Heart left ventricle (tissue), 16 donors: ENCODE data around the gene PCDHGC3. TPM values are rescaled to one million over a fixed set of nuclear protein-coding genes. Genes with fewer than 3 reads are reported as not detected.

Experiments
- ATAC-seq, 4 donors: fragments of 200-7000 bp; cut with Tn5 transposase; one replicate each; pipeline ENCODE4 v1.9.1; 2020 to 2022; ENCODE audit warnings: moderate library complexity in 4 of 4, mild to moderate bottlenecking in 3 of 4, moderate number of reproducible peaks in 1 of 4
- DNase-seq, 5 donors: peaks; one replicate each; pipeline ENCODE4 v3.0.0-alpha.2; 2020
- H3K27ac ChIP-seq, 12 donors: fragments of 200-600 bp; sonication (generic) in 4 of 12; one replicate each; pipeline versions ENCODE4 v1.5.0 to v1.8.0; 2016 to 2022; ENCODE audit warnings: mild to moderate bottlenecking in 2 of 12
- H3K27me3 ChIP-seq, 9 donors: fragments of 200-600 bp; sonication (generic) in 2 of 9; one replicate each; pipeline versions ENCODE4 v1.5.1 to v1.8.0; 2016 to 2022; ENCODE audit warnings: mild to moderate bottlenecking in 3 of 9
- H3K36me3 ChIP-seq, 9 donors: fragments of 200-600 bp; sonication (generic) in 2 of 9; one replicate each; pipeline versions ENCODE4 v1.5.0 to v1.8.0; 2018 to 2022; ENCODE audit warnings: mild to moderate bottlenecking in 2 of 9
- H3K4me1 ChIP-seq, 12 donors: fragments of 200-600 bp; sonication (generic) in 4 of 12; one replicate each; pipeline versions ENCODE4 v1.5.0 to v1.8.0; 2016 to 2022; ENCODE audit warnings: mild to moderate bottlenecking in 3 of 12
- H3K4me3 ChIP-seq, 12 donors: fragments of 200-600 bp; sonication (generic) in 4 of 12; one replicate each; pipeline versions ENCODE4 v1.5.0 to v1.8.0; 2017 to 2022; ENCODE audit warnings: mild to moderate bottlenecking in 9 of 12, moderate library complexity in 4 of 12
- H3K9me3 ChIP-seq, 12 donors: fragments of 200-600 bp; sonication (generic) in 4 of 12; one replicate each; pipeline versions ENCODE4 v1.5.0 to v1.8.0; 2016 to 2022; ENCODE audit warnings: mild to moderate bottlenecking in 1 of 12
- POLR2A ChIP-seq, 2 donors: fragments of 450-650 bp; IDR thresholded peaks; one replicate each; pipeline ENCODE4 v1.6.1; 2017; ENCODE audit warnings: antibody characterized with exemption in 2 of 2, mild to moderate bottlenecking in 2 of 2, moderate library complexity in 2 of 2
- WGBS, 4 donors: extraction: QIAGEN DNeasy Blood & Tissue Kit in 2 of 4; methylation state at CpG; one replicate each; pipeline versions ENCODE4 v1.1.5 to v1.1.7; 2013 to 2018; 5-methylcytosine and 5-hydroxymethylcytosine counted together
- intact Hi-C, 10 donors: fragments of 100-400 bp; cut with DNase I; formaldehyde crosslinking; loops; one replicate each; pipeline versions ENCODE4 v1.11.1 to v1.14.2; 2022
- polyA plus RNA-seq, 2 donors: library from polyadenylated mRNA; stranded (reverse); fragments of 200-250 nt; gene quantifications; one replicate each; pipeline ENCODE4 v1.2.3, GENCODE V29; 2013
- total RNA-seq, 9 donors: library from RNA; depleted of rRNA in 2 of 9; stranded (reverse); fragments of >200 nt in 2 of 9; fragmentation: NEBNext Ultra II Directional in 3 of 9; extraction: Animal tissue kit (Norgen Biotek cat#: 25700) in 3 of 9; gene quantifications; one replicate each; pipeline versions ENCODE4 v1.1.0 to v1.2.4, GENCODE V29; 2016 to 2023
- TF ChIP-seq, protein P1 (sequence below), 12 donors: fragments of 200-600 bp; sonication (generic) in 4 of 12; IDR thresholded peaks; one replicate each; pipeline versions ENCODE4 v1.5.0 to v1.8.0; 2018 to 2022; ENCODE audit warnings: antibody characterized with exemption in 12 of 12, mild to moderate bottlenecking in 5 of 12
- donor health status: ischemic (EF 13 %, LVEDD 7.1; RV severe dilation, severe dysfunction).
- donor health status: healthy with polysubstance abuse.
- donor health status: DM: no; HTN: yes; CAD: no.
- donor health status: DM: no; HTN: no; CAD: no.
- donor health status: ischemic (EF 25% LVEDD 6.9; RV normal size, moderate dysfunction).
- donor health status: ischemic (EF 25% LVEDD 5.7; RV mildly dilated, moderate dysfunction).
- donor health status: healthy.
- donor health status: DM: yes; HTN: yes; CAD: no.
- donor health status: ischemic (EF 35%, LVEDD 5.7; RV mildly dilated, moderate dysfunction).
- donor health status: nonischemic (EF 11% LVEDD 7.7; RV severe dilation, severe dysfunction).
- donor health status: DM: yes; HTN: yes; CAD: no.
- donor health status: PGD.
- donor health status: ischemic (EF 29% LVEDD 5.4; RV normal size, mild dysfunction).
- donor health status: nonischemic (EF 23%, LVEDD 6.1; RV moderate dilation, normal function).

Gene PCDHGC3
- total and polyA plus RNA-seq, 11 donors = 12.3 to 34.8 (median 23.3) TPM

- no peak for ATAC-seq
- 91 to 99% (median 97%) methylated on average over 3 of the region's 3 CpGs for WGBS, 4 donors
- Histone ChIP-seq H3K36me3 (peaks cover 0 to 19% (median 0%) of the 10 kb centered on the region in 9 donors), H3K4me3 (no peak overlapping the region), H3K4me1 (no peaks in the 10 kb centered on the region), H3K9me3 (peaks cover 0 to 15% (median 0%) of the 10 kb centered on the region in 12 donors), H3K27me3 (peaks cover 0 to 3% (median 0%) of the 10 kb centered on the region in 9 donors), H3K27ac (no peak overlapping the region)
- no peak for DNase-seq
- TF ChIP-seq, protein P1, sequence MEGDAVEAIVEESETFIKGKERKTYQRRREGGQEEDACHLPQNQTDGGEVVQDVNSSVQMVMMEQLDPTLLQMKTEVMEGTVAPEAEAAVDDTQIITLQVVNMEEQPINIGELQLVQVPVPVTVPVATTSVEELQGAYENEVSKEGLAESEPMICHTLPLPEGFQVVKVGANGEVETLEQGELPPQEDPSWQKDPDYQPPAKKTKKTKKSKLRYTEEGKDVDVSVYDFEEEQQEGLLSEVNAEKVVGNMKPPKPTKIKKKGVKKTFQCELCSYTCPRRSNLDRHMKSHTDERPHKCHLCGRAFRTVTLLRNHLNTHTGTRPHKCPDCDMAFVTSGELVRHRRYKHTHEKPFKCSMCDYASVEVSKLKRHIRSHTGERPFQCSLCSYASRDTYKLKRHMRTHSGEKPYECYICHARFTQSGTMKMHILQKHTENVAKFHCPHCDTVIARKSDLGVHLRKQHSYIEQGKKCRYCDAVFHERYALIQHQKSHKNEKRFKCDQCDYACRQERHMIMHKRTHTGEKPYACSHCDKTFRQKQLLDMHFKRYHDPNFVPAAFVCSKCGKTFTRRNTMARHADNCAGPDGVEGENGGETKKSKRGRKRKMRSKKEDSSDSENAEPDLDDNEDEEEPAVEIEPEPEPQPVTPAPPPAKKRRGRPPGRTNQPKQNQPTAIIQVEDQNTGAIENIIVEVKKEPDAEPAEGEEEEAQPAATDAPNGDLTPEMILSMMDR (IDR thresholded peaks at IDR 0.05) = no peak
- no peak for TF ChIP-seq POLR2A (IDR thresholded peaks at IDR 0.05)
- intact Hi-C loops = no loop called here
These were observed 10.4 kb upstream of the PCDHGC3 start for GRCh38 chr5:141465351-141465750.

DNA sequence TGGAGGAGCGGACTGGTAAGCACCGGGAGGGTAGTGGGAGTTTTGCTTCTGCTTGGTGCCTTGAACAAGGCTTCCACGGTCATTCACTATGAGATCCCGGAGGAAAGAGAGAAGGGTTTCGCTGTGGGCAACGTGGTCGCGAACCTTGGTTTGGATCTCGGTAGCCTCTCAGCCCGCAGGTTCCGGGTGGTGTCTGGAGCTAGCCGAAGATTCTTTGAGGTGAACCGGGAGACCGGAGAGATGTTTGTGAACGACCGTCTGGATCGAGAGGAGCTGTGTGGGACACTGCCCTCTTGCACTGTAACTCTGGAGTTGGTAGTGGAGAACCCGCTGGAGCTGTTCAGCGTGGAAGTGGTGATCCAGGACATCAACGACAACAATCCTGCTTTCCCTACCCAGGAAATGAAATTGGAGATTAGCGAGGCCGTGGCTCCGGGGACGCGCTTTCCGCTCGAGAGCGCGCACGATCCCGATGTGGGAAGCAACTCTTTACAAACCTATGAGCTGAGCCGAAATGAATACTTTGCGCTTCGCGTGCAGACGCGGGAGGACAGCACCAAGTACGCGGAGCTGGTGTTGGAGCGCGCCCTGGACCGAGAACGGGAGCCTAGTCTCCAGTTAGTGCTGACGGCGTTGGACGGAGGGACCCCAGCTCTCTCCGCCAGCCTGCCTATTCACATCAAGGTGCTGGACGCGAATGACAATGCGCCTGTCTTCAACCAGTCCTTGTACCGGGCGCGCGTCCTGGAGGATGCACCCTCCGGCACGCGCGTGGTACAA is 556 bp downstream of the PCDHGC3 start:
- intact Hi-C loops = loop anchor here in 9 of 10 donors (2.0 to 10.0 kb wide), 6 partner anchors 36 to 82 kb away; no protein-coding TSS in a partner anchor
- Histone ChIP-seq H3K4me1 (peaks cover 4 to 56% (median 41%) of the 10 kb centered on the region in 12 donors), H3K9me3 (no peaks in the 10 kb centered on the region), H3K27me3 (peaks cover 0 to 42% (median 0%) of the 10 kb centered on the region in 9 donors), H3K4me3 (peak overlapping the region; percentile 22 to 74 (median 64)), H3K36me3 (peaks cover 0 to 16% (median 0%) of the 10 kb centered on the region in 9 donors), H3K27ac (peak overlapping the region; percentile 74 to 94 (median 86))
- TF ChIP-seq, protein P1 (IDR thresholded peaks at IDR 0.05) = no peak
- TF ChIP-seq POLR2A (IDR thresholded peaks at IDR 0.05) = no peak
- peak; percentile 51 to 70 (median 62) for ATAC-seq
- WGBS, 4 donors = 1 to 2% (median 1%) methylated on average over 56 to 58 of the region's 58 CpGs
- DNase-seq = peak; percentile 45 to 74 (median 67)

DNA sequence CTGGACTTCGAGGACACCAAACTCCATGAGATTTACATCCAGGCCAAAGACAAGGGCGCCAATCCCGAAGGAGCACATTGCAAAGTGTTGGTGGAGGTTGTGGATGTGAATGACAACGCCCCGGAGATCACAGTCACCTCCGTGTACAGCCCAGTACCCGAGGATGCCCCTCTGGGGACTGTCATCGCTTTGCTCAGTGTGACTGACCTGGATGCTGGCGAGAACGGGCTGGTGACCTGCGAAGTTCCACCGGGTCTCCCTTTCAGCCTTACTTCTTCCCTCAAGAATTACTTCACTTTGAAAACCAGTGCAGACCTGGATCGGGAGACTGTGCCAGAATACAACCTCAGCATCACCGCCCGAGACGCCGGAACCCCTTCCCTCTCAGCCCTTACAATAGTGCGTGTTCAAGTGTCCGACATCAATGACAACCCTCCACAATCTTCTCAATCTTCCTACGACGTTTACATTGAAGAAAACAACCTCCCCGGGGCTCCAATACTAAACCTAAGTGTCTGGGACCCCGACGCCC is 1.3 kb downstream of the PCDHGC3 start:
- no peak for TF ChIP-seq POLR2A (IDR thresholded peaks at IDR 0.05)
- TF ChIP-seq, protein P1 (IDR thresholded peaks at IDR 0.05) = no peak
- intact Hi-C loops = loop anchor here in 9 of 10 donors (2.0 to 10.0 kb wide), 6 partner anchors 35 to 82 kb away; no protein-coding TSS in a partner anchor
- Histone ChIP-seq H3K4me3 (peak overlapping the region; percentile 22 to 74 (median 64)), H3K9me3 (no peaks in the 10 kb centered on the region), H3K4me1 (peaks cover 4 to 64% (median 46%) of the 10 kb centered on the region in 12 donors), H3K27ac (peak overlapping the region in 11 of 12 donors; percentile 74 to 94 (median 86)), H3K36me3 (peaks cover 0 to 14% (median 0%) of the 10 kb centered on the region in 9 donors), H3K27me3 (peaks cover 0 to 42% (median 0%) of the 10 kb centered on the region in 9 donors)
- DNase-seq (no peak), ATAC-seq (no peak)
- WGBS, 4 donors = 36 to 58% (median 41%) methylated on average over 19 to 24 of the region's 24 CpGs

GRCh38 chr5:141477815-141478214 is 2.0 kb downstream of the PCDHGC3 start:
- peak overlapping the region in 1 of 12 donors; percentile 94 for H3K27ac ChIP-seq
- peaks cover 4 to 70% (median 49%) of the 10 kb centered on the region in 12 donors for H3K4me1 ChIP-seq

More at GRCh38 chr5:141477815-141478214, 2.0 kb downstream of the PCDHGC3 start:
- H3K4me3 ChIP-seq = peak overlapping the region in 11 of 12 donors; percentile 9 to 74 (median 66)
- 65 to 74% (median 70%) methylated on average over 13 of the region's 13 CpGs for WGBS, 4 donors
- no peak for ATAC-seq
- no peaks in the 10 kb centered on the region for H3K9me3 ChIP-seq
- peaks cover 0 to 14% (median 0%) of the 10 kb centered on the region in 9 donors for H3K36me3 ChIP-seq
- H3K27me3 ChIP-seq = peaks cover 0 to 42% (median 0%) of the 10 kb centered on the region in 9 donors
- no peak for TF ChIP-seq POLR2A (IDR thresholded peaks at IDR 0.05)
- TF ChIP-seq, protein P1 (IDR thresholded peaks at IDR 0.05) = no peak
- intact Hi-C loops = loop anchor here in 9 of 10 donors (2.0 to 10.0 kb wide), 6 partner anchors 34 to 81 kb away; no protein-coding TSS in a partner anchor
- DNase-seq = no peak
